Mucosa of descending colon (tissue), 3 donors: ENCODE data around the gene RASGRP2. TPM values are rescaled to one million over a fixed set of nuclear protein-coding genes. Genes with fewer than 3 reads are reported as not detected.
A peak's percentile ranks its signal among the peaks of the same experiment; 100 is the strongest.

Source experiments
- ATAC-seq: fragments of 200-7000 bp; cut with Tn5 transposase; one replicate; pipeline ENCODE4 v1.9.1; 2020; ENCODE audit warnings: mild to moderate bottlenecking, moderate library complexity
- DNase-seq, 3 donors: peaks; one replicate each; pipeline ENCODE4 v3.0.0-alpha.2; 2020
- H3K36me3 ChIP-seq: fragments of 200-600 bp; one replicate; pipeline ENCODE4 v1.8.0; 2021; ENCODE audit warnings: low read depth, mild to moderate bottlenecking
- H3K4me1 ChIP-seq: fragments of 200-600 bp; one replicate; pipeline ENCODE4 v1.8.0; 2021; ENCODE audit warnings: low read depth, mild to moderate bottlenecking
- H3K4me3 ChIP-seq: fragments of 200-600 bp; one replicate; pipeline ENCODE4 v1.8.0; 2021; ENCODE audit warnings: mild to moderate bottlenecking
- H3K9me3 ChIP-seq: fragments of 200-600 bp; one replicate; pipeline ENCODE4 v1.8.0; 2021; ENCODE audit warnings: mild to moderate bottlenecking
- CTCF ChIP-seq: fragments of 200-600 bp; IDR thresholded peaks from one replicate; pipeline ENCODE4 v1.8.0; 2022; ENCODE audit warnings: antibody characterized with exemption, mild to moderate bottlenecking
- intact Hi-C, 2 donors: fragments of 100-400 bp; cut with DNase I in 1 of 2; cut with micrococcal nuclease in 1 of 2; formaldehyde crosslinking; loops; one replicate each; pipeline versions ENCODE4 v1.11.0 to v1.11.1; 2022; cut with DNase I, micrococcal nuclease
- total RNA-seq, 3 donors: library from RNA; stranded (reverse); fragmentation: NEBNext Ultra II Directional in 2 of 3; extraction: Animal tissue kit (Norgen Biotek cat#: 25700) in 2 of 3; gene quantifications; one replicate each; pipeline versions ENCODE4 v1.2.1 to v1.2.4, GENCODE V29; 2021 to 2023
- donor health status: DM: no; HTN: no; CAD: no; lungs with moderate emphysema.
- donor health status: DM: no; HTN: no; CAD: no.
- donor health status: DM: no; HTN: yes; CAD: no.

Gene RASGRP2
- total RNA-seq, 3 donors from 2014 or later = 3.3 to 25.6 (median 9.7) TPM

DNA sequence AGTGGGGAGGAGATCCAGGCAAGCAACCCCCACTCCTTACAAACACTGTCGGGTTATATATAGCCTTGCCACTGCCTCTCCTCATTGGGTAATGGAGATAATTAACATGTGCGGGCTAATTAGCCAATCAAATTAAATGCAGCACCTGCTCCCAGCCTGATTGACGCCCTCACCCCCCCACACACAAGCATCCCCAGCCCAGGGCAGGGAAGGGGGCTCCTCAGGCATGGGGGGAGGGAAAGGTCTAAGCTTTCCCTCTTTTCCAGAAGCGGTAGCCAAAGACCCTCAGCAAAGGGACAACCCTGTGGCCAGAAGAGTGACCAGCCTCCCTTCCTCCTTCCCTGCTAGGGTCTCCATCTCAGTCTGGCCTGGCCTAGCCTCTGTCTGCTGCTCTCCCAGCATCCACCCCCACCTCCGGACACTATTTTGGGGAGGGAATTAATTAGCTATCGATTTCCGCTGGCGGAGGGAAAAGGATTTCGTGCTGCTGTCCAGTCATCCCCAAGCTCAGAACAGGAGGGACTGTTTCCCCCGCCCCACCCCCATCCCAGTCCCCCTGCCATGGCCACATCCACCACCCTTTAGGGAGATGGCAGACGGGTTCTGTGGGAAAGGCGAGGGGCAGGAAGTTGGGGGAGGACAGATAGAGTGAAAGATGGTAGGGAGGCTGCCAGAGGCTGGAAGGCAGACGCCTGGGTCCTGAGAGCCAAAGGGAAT, 28.0 kb downstream of the RASGRP2 start:
- no peak for TF ChIP-seq CTCF
- Histone ChIP-seq H3K4me3 (no peak overlapping the region), H3K36me3 (no peaks in the 10 kb centered on the region), H3K4me1 (no peaks in the 10 kb centered on the region), H3K9me3 (no peaks in the 10 kb centered on the region)
- DNase-seq (no peak), ATAC-seq (no peak)
- intact Hi-C loops = no loop called here

- DNase-seq (no peak), ATAC-seq (no peak)
- Histone ChIP-seq H3K4me1 (no peaks in the 10 kb centered on the region), H3K9me3 (no peaks in the 10 kb centered on the region), H3K4me3 (no peak overlapping the region), H3K36me3 (no peaks in the 10 kb centered on the region)
- TF ChIP-seq CTCF = no peak
- intact Hi-C loops = no loop called here
Measured at GRCh38 chr11:64715110-64715509, 28.8 kb downstream of the RASGRP2 start.

DNA sequence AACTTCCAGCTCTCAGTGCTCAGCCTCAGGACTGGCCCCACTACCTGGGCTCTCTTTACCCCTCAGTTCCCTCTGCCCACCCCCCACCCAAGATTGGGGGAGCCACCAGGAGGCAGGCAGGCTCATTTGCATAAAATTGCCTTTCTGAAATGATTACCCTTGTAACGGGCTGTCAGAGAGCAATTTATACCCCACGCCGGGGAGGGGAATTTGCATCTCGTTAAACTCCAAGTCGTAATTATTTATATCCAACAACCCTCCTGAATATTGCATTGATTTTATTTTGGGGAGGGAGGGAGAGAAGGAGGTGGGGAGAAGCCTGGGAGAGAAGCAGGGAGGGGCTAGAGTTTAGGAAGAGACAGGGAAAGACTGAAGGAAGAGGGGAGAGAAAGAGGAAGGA, 29.3 kb downstream of the RASGRP2 start:
- TF ChIP-seq CTCF = no peak
- H3K4me3 ChIP-seq = no peak overlapping the region
- H3K4me1 ChIP-seq = no peaks in the 10 kb centered on the region
- DNase-seq (no peak), ATAC-seq (no peak)
- H3K36me3 ChIP-seq = no peaks in the 10 kb centered on the region
- intact Hi-C loops = no loop called here
- no peaks in the 10 kb centered on the region for H3K9me3 ChIP-seq

- Histone ChIP-seq H3K9me3 (no peaks in the 10 kb centered on the region), H3K4me3 (no peak overlapping the region), H3K36me3 (no peaks in the 10 kb centered on the region), H3K4me1 (no peaks in the 10 kb centered on the region)
- TF ChIP-seq CTCF = no peak
- DNase-seq = no peak
- intact Hi-C loops = no loop called here
- no peak for ATAC-seq
Measured at GRCh38 chr11:64713781-64714363, 30.1 kb downstream of the RASGRP2 start.

GRCh38 chr11:64713016-64713707, 30.8 kb downstream of the RASGRP2 start:
- TF ChIP-seq CTCF = no peak
- intact Hi-C loops = no loop called here
- Histone ChIP-seq H3K4me3 (no peak overlapping the region), H3K4me1 (no peaks in the 10 kb centered on the region), H3K9me3 (no peaks in the 10 kb centered on the region), H3K36me3 (no peaks in the 10 kb centered on the region)
- DNase-seq (peak in 2 of 3 donors; percentile 35 to 63), ATAC-seq (peak; percentile 67)
